ENCODE data around the gene DYSF.
A peak's percentile ranks its signal among the peaks of the same experiment; 100 is the strongest.

Gene DYSF

GRCh38 chr2:71571945-71572344, 118.6 kb downstream of the DYSF start:
- DNase-seq (ENCODE audit: low spot score): no peak

- DNase-seq (ENCODE audit: low spot score): no peak
These were observed 122.6 kb downstream of the DYSF start for GRCh38 chr2:71575966-71576365.

GRCh38 chr2:71576541-71576940, 123.2 kb downstream of the DYSF start:
- DNase-seq (ENCODE audit: low spot score): no peak

GRCh38 chr2:71577209-71577608, 123.8 kb downstream of the DYSF start:
- no peak for DNase-seq (ENCODE audit: low spot score)

GRCh38 chr2:71578767-71579342, 125.5 kb downstream of the DYSF start:
- peak; percentile 92 for DNase-seq (ENCODE audit: low spot score)

GRCh38 chr2:71581026-71581425, 127.7 kb downstream of the DYSF start:
- DNase-seq (ENCODE audit: low spot score): no peak

- DNase-seq (ENCODE audit: low spot score): no peak
These were observed 130.5 kb downstream of the DYSF start for GRCh38 chr2:71583876-71584275.

- DNase-seq (ENCODE audit: low spot score): no peak
These were observed 133.1 kb downstream of the DYSF start for GRCh38 chr2:71586471-71586870.

- no peak for DNase-seq (ENCODE audit: low spot score)
These were observed 134.2 kb downstream of the DYSF start for GRCh38 chr2:71587509-71588073.

- DNase-seq (ENCODE audit: low spot score): no peak
These were observed 135.3 kb downstream of the DYSF start for GRCh38 chr2:71588497-71589170.

- no peak for DNase-seq (ENCODE audit: low spot score)
These were observed 136.4 kb downstream of the DYSF start for GRCh38 chr2:71589763-71590162.

- no peak for DNase-seq (ENCODE audit: low spot score)
These were observed 137.7 kb downstream of the DYSF start for GRCh38 chr2:71591044-71591443.

- peak; percentile 79 for DNase-seq (ENCODE audit: low spot score)
These were observed 138.9 kb downstream of the DYSF start for GRCh38 chr2:71592181-71592711.

- DNase-seq (ENCODE audit: low spot score): no peak
These were observed 142.2 kb downstream of the DYSF start for GRCh38 chr2:71595569-71595968.

GRCh38 chr2:71596011-71596410, 142.7 kb downstream of the DYSF start:
- DNase-seq (ENCODE audit: low spot score): peak; percentile 71

GRCh38 chr2:71597756-71598155, 144.4 kb downstream of the DYSF start:
- no peak for DNase-seq (ENCODE audit: low spot score)

GRCh38 chr2:71598526-71598925, 145.2 kb downstream of the DYSF start:
- DNase-seq (ENCODE audit: low spot score): no peak

- no peak for DNase-seq (ENCODE audit: low spot score)
These were observed 145.7 kb downstream of the DYSF start for GRCh38 chr2:71599038-71599437.

- no peak for DNase-seq (ENCODE audit: low spot score)
These were observed 146.4 kb downstream of the DYSF start for GRCh38 chr2:71599646-71600236.

GRCh38 chr2:71600555-71600954, 147.2 kb downstream of the DYSF start:
- DNase-seq (ENCODE audit: low spot score): no peak

GRCh38 chr2:71601136-71602114, 148.1 kb downstream of the DYSF start:
- no peak for DNase-seq (ENCODE audit: low spot score)

GRCh38 chr2:71602115-71602495, 148.7 kb downstream of the DYSF start:
- DNase-seq (ENCODE audit: low spot score): no peak
